SJSA1 (cell line): Measurements from ENCODE around the gene CYSTM1. TPM values are rescaled to one million over a fixed set of nuclear protein-coding genes. Genes with fewer than 3 reads are reported as not detected.

Experiments
- DNase-seq, 2 experiments: peaks; one replicate each; pipeline ENCODE4 v3.0.0-alpha.2; 2015 to 2020; ENCODE audit warnings: low spot score in 2 of 2, low read depth in 1 of 2
- H3K27ac ChIP-seq: fragments of 250-450 bp; sonication (Bioruptor Pico); 2 replicates; pipeline ENCODE4 v1.5.1; 2020; ENCODE audit warnings: mild to moderate bottlenecking, moderate library complexity
- H3K27me3 ChIP-seq: fragments of 250-450 bp; sonication (Bioruptor Pico); replicated peaks from 2 replicates; pipeline ENCODE4 v1.5.1; 2020; ENCODE audit warnings: mild to moderate bottlenecking, moderate library complexity
- H3K36me3 ChIP-seq: fragments of 250-450 bp; sonication (Bioruptor Pico); 2 replicates; pipeline ENCODE4 v1.5.1; 2020; ENCODE audit warnings: mild to moderate bottlenecking
- H3K4me1 ChIP-seq: fragments of 250-450 bp; sonication (Bioruptor Pico); replicated peaks from 2 replicates; pipeline ENCODE4 v1.6.1; 2021; ENCODE audit warnings: mild to moderate bottlenecking
- H3K4me3 ChIP-seq: fragments of 250-450 bp; sonication (Bioruptor Pico); 2 replicates; pipeline ENCODE4 v1.5.1; 2020; ENCODE audit warnings: mild to moderate bottlenecking
- H3K9me3 ChIP-seq: fragments of 250-450 bp; sonication (Bioruptor Pico); replicated peaks from 2 replicates; pipeline ENCODE4 v1.5.1; 2020; ENCODE audit warnings: mild to moderate bottlenecking
- total RNA-seq: library from RNA; depleted of rRNA; stranded (reverse); fragments of >200 nt; shearing (Covaris generic); gene quantifications from 2 replicates; pipeline ENCODE4 v1.2.3, GENCODE V29; 2014

CYSTM1 gene
- total RNA-seq, 1 experiment from 2014 or later, result 17.5 TPM

DNA sequence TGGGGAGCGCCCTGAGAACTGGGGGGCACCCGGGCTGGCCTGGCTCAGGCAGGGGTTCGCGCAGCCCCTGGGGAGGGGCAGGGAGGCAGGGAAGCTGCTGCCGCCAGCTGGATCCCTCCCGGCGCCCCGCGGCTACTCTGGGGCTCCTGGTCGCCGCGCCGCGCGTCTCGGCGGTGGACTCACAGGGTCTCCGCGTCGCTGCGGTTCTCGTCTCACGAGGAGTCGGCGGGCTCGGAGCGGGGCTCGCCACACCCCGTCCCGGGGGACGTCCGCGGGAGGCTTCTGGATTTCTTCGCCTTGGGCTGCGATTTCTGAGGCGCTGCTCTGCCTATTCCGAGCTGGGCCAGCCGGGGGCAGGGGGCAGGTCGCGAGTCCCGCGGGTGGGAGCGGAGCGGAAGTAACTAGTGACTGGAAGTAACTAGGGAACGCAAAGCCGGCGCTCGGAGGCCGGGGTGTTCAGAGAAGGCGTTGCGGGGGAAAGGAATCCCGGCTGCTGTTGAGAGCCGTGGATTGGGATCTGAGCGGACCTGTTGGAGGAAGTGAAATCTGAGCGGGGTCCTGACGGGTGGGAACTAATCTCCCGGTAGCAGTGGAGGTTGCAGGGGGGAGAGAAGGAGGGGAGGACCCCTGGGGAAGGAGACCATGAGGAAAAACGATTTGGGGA lies 511 bp downstream of the CYSTM1 start:
- Histone ChIP-seq H3K36me3 (no peaks in the 10 kb centered on the region; the same call in 1 of the 2 replicates), H3K27me3 (no peaks in the 10 kb centered on the region), H3K9me3 (no peaks in the 10 kb centered on the region), H3K4me3 (peak overlapping the region; percentile 64), H3K4me1 (peaks cover 12% of the 10 kb centered on the region), H3K27ac (peak overlapping the region; percentile 39)
- DNase-seq, result peak; percentile 83 to 89

DNA sequence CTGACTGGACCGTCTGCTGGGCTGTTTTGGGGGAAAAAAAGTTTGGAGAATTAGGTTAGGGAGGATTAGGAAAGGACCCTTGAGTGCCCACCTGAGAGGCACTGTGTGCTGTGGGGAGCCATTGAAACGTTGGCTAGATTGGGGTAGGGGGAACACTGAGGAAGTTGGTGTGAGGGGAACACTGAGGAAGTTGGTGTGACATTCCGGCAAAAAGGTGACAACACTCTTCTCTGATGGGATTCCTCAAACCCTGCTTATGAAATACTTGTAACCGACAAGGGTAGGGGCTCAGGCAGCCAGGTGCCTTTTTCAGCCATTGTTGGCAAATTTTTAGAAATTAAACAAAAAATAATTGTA lies 1.0 kb downstream of the CYSTM1 start:
- H3K4me3 ChIP-seq, result peak overlapping the region; percentile 64
- no peaks in the 10 kb centered on the region for H3K27me3 ChIP-seq
- H3K4me1 ChIP-seq, result peaks cover 12% of the 10 kb centered on the region
- H3K36me3 ChIP-seq, result no peaks in the 10 kb centered on the region; the same call in 1 of the 2 replicates
- peak overlapping the region; percentile 39 for H3K27ac ChIP-seq
- DNase-seq, result no peak
- no peaks in the 10 kb centered on the region for H3K9me3 ChIP-seq

DNA sequence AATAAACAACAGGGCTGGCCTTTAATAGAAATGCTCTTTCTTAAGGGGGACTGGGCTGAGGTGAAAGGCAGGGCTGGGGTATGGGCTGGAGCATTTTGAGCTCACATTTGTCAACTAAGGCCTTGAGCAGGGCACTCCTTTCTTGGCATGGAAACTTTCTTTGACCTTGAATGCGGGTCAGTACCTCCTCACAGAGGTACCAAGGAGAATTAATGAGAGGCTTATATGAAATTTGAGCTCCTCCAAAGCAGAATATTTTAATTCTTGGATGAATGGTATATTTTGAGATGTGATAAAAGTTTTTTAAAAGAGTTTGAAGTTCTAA lies 3.1 kb downstream of the CYSTM1 start:
- H3K27ac ChIP-seq, result no peak overlapping the region
- DNase-seq, result no peak
- H3K4me3 ChIP-seq, result no peak overlapping the region
- no peaks in the 10 kb centered on the region; the same call in 1 of the 2 replicates for H3K36me3 ChIP-seq
- no peaks in the 10 kb centered on the region for H3K9me3 ChIP-seq
- H3K27me3 ChIP-seq, result no peaks in the 10 kb centered on the region
- peaks cover 14% of the 10 kb centered on the region for H3K4me1 ChIP-seq

DNA sequence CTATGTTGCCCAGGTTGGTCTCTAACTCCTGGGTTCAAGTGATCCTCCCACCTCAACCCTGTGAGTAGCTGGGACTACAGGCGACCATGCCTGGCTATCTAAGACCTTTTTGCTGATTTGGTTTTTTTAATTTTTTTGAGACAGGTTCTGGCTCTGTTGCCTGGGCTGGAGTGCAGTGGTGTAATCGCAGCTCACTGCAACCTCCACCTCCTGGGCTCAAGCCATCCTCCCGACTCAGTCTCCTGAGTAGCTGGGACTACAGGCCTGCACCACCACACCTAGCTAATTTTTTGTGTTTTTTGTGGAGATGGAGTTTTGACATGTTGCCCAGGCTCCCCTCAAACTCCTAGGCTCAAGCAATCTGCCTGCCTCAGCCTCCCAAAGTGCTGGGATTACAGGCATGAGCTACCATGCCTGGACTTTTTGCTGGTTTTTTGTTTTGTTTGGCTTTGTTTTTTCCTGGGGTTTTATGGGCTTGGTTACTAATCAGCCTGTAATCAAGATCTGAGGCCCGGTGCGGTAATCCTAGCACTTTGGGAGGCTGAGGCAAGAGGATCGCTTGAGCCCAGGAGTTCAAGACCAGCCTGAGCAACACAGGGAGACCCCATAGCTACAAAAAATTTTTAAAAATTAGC lies 3.6 kb downstream of the CYSTM1 start:
- Histone ChIP-seq H3K9me3 (no peaks in the 10 kb centered on the region), H3K4me1 (peaks cover 14% of the 10 kb centered on the region), H3K27me3 (no peaks in the 10 kb centered on the region), H3K27ac (no peak overlapping the region), H3K36me3 (no peaks in the 10 kb centered on the region; the same call in 1 of the 2 replicates), H3K4me3 (no peak overlapping the region)
- no peak for DNase-seq

DNA sequence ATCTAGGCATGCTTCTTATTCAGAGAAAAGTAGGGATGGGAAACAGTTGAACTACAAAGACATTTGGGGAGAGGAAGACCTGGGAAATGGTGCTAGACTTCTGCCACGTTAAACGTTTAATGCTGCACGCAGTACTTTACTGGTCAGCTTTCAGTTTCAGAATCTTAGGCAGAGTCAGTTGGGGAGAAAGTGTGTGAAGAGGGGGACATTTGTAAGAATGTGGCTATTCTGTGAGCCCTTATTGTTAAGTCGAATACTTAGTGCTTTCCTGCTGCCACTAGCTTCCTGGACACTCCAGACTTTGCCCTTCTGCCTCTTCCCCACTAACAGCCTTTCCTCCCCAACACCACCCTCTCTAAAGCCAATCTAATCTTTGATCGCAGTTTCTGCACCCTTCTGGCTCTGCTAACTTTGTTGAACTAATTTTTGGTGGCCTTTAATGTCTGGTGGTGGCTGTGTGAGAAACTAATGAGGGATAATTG lies 6.1 kb downstream of the CYSTM1 start:
- no peaks in the 10 kb centered on the region for H3K27me3 ChIP-seq
- no peak overlapping the region for H3K4me3 ChIP-seq
- no peaks in the 10 kb centered on the region for H3K36me3 ChIP-seq
- no peak overlapping the region for H3K27ac ChIP-seq
- peaks cover 4% of the 10 kb centered on the region; the same call in 1 of the 2 replicates for H3K4me1 ChIP-seq
- H3K9me3 ChIP-seq, result no peaks in the 10 kb centered on the region
- no peak for DNase-seq

DNA sequence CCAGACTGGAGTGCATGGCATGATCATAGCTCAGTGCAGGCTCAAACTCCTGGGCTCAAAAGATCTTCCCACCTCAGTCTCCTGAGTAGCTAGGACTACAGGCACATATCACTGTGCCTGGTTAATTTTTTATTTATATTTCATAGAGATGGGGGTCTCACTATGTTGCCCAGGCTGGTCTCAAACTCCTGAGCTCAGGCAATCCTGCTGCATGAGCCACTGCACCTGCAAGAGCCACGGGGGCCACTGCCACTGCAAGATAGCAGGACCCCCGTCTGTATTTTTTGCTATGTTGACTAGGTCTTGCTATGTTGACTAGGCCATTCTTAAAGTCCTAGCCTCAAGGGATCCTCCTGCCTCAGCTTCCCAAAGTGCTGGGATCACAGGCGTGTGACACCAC lies 6.5 kb downstream of the CYSTM1 start:
- no peaks in the 10 kb centered on the region for H3K27me3 ChIP-seq
- H3K4me1 ChIP-seq, result 0 out of 2 replicates have a peak, but pooled peaks cover 3% of the 10 kb centered on the region
- no peak for DNase-seq
- H3K27ac ChIP-seq, result no peak overlapping the region
- H3K36me3 ChIP-seq, result no peaks in the 10 kb centered on the region
- no peak overlapping the region for H3K4me3 ChIP-seq
- H3K9me3 ChIP-seq, result no peaks in the 10 kb centered on the region

DNA sequence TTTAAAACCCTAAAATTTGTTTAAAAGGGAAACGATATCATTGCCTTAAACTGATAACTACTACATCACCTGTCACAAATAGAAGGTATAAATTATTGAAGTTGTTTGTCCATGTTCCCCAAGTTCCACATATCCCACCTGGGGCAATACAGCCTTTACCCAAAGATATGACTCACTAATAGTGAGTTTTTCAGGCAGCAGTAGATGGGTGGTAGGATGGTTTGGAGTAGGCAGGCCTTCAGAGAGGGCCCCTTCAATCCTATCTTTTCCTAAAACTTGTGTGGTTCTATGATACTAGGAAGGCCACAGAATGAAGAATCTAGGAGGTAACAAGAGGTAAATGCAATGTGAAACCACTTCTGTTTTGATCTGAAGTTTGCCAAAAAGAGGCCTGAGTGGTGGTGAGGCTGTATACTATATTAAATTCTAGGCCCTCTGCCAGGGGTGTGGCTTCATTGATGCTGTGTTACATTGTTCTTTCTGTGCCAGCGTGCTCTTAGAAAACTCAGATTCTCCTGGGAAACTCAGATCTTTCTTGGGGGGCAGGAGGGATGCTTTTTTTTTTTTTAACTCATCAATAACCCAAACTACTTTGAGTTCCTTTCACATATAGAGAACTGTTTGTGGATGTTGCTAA lies 7.2 kb downstream of the CYSTM1 start:
- Histone ChIP-seq H3K4me3 (no peak overlapping the region), H3K27me3 (no peaks in the 10 kb centered on the region), H3K36me3 (no peaks in the 10 kb centered on the region), H3K4me1 (0 out of 2 replicates have a peak, but pooled peaks cover 3% of the 10 kb centered on the region), H3K9me3 (no peaks in the 10 kb centered on the region), H3K27ac (no peak overlapping the region)
- no peak for DNase-seq

DNA sequence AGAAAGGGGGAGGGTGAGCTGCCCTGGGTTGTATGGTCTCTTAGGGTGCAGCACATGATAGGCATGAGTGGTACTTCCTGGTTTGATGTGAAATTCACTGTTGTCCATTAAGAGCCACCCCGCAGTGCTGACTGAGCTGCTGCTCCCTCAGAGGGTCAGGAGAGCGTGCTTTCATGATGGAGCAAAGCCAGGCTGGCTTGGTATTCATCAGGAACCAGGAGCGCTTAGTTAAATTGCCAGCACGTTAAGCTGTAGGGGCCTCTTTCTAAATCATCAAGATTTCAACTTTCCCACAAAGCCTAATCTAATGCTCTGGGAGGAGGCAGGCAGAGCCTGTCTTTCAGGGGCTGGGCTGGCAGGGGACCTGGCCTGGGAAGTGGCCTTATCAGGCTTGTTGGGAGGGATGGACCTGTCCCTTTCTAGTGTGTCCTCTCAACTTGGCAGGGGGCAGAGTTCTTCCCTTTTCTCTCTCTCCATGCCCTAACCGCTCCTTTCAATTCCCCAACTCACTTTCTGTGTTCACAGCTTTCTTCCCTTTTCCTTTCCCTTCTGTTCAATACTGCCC lies 7.9 kb downstream of the CYSTM1 start:
- DNase-seq, result no peak
- H3K36me3 ChIP-seq, result no peaks in the 10 kb centered on the region
- 0 out of 2 replicates have a peak, but pooled peaks cover 3% of the 10 kb centered on the region for H3K4me1 ChIP-seq
- H3K27ac ChIP-seq, result no peak overlapping the region
- H3K27me3 ChIP-seq, result no peaks in the 10 kb centered on the region
- H3K4me3 ChIP-seq, result no peak overlapping the region
- no peaks in the 10 kb centered on the region for H3K9me3 ChIP-seq

DNA sequence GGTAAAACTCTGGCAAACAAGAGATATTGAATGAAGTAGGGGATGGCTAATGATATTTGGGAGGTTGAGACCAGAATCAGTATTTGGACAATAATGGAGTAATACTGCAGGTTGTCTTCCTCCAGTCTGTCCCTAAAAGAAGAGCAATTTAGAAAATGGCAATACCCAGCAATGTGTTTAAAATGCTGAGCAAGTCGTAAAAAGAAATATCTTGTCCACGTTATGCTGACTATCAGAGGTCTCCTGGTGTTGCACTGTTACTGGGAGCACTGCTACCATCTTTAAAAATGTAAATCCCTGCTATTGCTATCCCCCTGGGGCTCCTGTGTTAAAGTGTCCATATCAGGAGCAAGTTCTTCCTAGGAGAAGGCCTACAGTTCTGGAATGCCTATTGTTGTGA lies 10.4 kb downstream of the CYSTM1 start:
- no peak overlapping the region for H3K4me3 ChIP-seq

DNA sequence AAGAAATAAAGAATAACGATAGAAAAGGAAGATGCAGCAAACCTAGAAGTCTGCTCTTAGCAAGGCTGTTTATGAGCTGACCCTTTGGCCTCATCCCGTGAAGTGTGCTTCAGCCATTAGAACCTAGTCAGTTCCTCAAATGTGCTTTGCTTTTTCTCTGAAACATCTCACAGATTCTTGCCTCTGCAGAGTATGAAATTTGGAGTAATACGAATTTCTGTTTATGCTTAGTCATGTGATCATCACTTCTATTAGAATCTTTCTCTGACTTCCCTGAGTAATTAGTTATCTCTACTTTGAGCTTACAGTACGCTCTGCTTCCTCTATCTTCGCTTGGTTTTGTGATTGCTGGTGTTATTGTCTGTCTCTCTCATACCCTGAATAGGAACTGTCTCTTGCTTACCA lies 11.3 kb downstream of the CYSTM1 start:
- Histone ChIP-seq H3K9me3 (no peaks in the 10 kb centered on the region), H3K4me1 (0 out of 2 replicates have a peak, but pooled peaks cover 3% of the 10 kb centered on the region), H3K27ac (no peak overlapping the region), H3K36me3 (no peaks in the 10 kb centered on the region), H3K4me3 (no peak overlapping the region), H3K27me3 (no peaks in the 10 kb centered on the region)
- no peak for DNase-seq

More for the DNA sequence above, 10.4 kb downstream of the CYSTM1 start:
- no peak for DNase-seq
- 0 out of 2 replicates have a peak, but pooled peaks cover 3% of the 10 kb centered on the region for H3K4me1 ChIP-seq
- no peaks in the 10 kb centered on the region for H3K36me3 ChIP-seq
- H3K9me3 ChIP-seq, result no peaks in the 10 kb centered on the region
- H3K27me3 ChIP-seq, result no peaks in the 10 kb centered on the region
- no peak overlapping the region for H3K27ac ChIP-seq

DNA sequence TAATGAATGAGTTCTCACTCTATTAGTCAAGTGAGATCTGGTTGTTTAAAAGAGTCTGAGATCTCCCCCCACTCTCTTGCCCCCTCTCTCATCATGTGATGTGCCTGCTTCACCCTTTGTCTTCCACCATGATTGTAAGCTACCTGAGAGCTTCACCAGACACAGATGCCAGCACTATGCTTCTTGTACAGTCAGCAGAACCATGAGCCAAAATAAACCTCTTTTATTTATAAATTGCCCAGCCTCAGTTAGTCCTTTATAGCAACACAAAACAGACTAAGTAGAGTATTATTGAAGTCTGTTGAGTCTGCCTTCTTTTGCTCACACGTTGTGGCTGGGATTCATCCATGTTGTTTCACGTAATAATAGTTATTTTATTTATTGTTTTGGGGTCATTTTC lies 14.3 kb downstream of the CYSTM1 start:
- Histone ChIP-seq H3K4me3 (no peak overlapping the region), H3K4me1 (no peaks in the 10 kb centered on the region), H3K9me3 (no peaks in the 10 kb centered on the region), H3K36me3 (no peaks in the 10 kb centered on the region), H3K27me3 (no peaks in the 10 kb centered on the region), H3K27ac (no peak overlapping the region)
- DNase-seq, result no peak

DNA sequence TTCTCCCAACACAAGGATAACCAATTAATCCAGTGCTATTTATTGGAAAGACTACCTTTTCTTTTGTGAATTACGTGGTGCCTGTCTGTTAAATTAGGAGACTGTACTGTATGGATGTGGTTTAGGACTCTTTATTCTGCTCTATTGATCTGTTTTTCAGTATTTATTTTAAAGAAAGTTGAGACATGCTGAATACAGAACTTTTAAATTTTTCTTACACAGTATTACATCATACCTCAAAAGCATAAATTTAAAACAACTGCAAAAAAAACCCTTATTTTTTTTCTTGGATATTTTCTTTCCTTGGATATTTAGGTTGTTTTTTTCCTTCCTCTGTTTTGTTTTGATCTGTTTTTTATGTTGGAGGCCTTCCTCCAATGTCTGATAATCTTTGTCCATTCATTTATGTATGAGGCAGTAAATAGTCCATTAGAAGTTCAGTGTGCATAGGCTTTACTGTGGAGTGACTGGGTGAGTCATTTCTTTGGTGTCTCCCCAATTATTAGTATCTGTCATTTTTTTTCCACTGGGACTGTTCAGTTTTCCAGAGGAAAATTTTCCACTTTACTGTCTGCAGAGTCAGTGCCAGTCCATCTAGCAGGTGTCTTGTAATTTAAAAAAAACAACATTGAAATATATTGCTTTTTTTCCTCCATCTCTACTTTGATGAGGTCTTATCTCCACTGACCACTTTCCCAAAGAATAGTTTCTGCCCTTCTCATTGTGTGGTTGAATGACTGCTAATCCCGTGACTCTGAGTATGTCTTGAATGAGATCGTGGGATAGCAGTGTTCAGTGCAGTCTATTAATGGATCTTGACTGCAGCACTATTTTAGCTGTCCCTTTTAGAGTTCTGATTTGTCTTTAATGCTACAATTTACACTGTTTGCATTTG lies 15.2 kb downstream of the CYSTM1 start:
- no peaks in the 10 kb centered on the region for H3K9me3 ChIP-seq
- H3K4me3 ChIP-seq, result no peak overlapping the region
- no peaks in the 10 kb centered on the region for H3K4me1 ChIP-seq
- H3K27me3 ChIP-seq, result no peaks in the 10 kb centered on the region
- no peak for DNase-seq
- no peaks in the 10 kb centered on the region for H3K36me3 ChIP-seq
- no peak overlapping the region for H3K27ac ChIP-seq

DNA sequence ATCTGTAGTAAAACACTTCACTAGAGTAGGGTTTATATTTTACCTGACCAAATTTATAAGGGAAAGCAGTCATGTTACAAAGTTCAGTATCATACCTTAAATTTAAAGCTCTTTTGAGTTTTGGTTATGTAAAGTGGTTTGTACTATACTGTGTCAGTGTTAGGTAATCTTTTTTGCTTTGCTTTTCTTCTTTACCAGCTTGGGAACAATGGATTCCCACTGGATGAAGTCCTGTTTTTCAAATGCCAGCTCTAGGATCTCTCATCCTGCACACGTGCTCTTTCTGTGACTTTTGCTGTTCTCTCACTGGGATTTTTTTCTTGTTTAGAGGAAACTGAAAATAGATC lies 15.9 kb downstream of the CYSTM1 start:
- no peaks in the 10 kb centered on the region for H3K4me1 ChIP-seq
- no peaks in the 10 kb centered on the region for H3K9me3 ChIP-seq
- H3K27me3 ChIP-seq, result no peaks in the 10 kb centered on the region
- H3K36me3 ChIP-seq, result no peaks in the 10 kb centered on the region
- H3K4me3 ChIP-seq, result no peak overlapping the region
- DNase-seq, result no peak
- no peak overlapping the region for H3K27ac ChIP-seq
